ENCODE measurements around the gene MRTFA. TPM values are rescaled to one million over a fixed set of nuclear protein-coding genes. Genes with fewer than 3 reads are reported as not detected.

MRTFA gene
- total and polyA plus RNA-seq, 4 donors: 7.5 to 22.0 (median 9.6) TPM

DNA sequence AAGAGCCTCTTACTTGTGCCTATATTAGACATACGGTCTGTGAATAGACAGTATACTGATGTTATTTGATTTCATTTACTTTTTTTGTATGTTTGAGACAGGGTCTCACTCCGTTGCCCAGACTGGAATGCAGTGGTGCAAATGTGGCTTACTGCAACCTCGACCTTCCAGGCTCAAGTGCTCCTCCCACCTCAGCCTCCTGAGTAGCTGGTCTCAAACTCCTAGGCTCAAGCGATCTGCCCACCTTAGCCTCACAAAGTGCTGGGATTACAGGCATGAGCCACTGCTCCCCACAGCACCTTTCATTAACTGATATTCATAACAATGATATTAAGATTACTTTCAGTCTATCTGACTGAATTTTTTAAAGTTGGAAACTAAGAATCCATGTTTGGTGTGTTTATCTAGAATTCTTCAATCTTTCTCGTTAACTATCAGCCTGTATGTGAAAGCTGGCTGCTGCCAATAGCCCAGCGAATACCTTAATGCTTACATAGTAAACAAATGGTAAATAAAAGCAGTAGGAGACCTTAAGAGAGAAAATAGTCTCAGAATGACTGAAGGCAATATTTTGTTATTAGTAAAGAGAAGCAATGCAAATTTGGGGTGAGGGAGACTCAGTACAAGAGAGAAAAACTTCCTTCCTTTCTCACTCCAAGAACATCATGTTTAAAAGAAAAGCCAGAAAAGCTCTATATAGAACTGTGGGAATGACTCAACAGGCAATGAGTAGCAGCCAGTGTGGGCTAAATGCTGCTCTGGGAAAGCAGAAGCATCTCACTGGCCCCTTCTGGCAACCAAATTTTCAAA lies 101.9 kb downstream of the MRTFA start:
- Histone ChIP-seq H3K9ac (ENCODE audit: low read depth in 1 of 2, low read length in 2 of 2) (no peak overlapping the region), H3K27me3 (ENCODE audit: control insufficient read depth in 4 of 4, insufficient read depth in 4 of 4, low read length in 3 of 4) (no peaks in the 10 kb centered on the region), H3K9me3 (ENCODE audit: control insufficient read depth in 4 of 4, low read length in 3 of 4) (no peaks in the 10 kb centered on the region), H3K4me3 (ENCODE audit: low read depth in 1 of 3, low read length in 3 of 3) (no peak overlapping the region), H3K36me3 (ENCODE audit: control insufficient read depth in 4 of 4, insufficient read depth in 3 of 4, low read depth in 1 of 4, low read length in 3 of 4) (no peaks in the 10 kb centered on the region), H3K27ac (ENCODE audit: low read depth in 1 of 2, low read length in 2 of 2) (no peak overlapping the region), H3K4me1 (ENCODE audit: control insufficient read depth in 4 of 4, insufficient read depth in 4 of 4, low read length in 3 of 4) (peaks cover 0 to 2% (median under 1%) of the 10 kb centered on the region in 4 donors)
- DNase-seq (ENCODE audit: low spot score): no peak
- 79% methylated on average over 6 of the region's 6 CpGs for WGBS
- TF ChIP-seq RXRA (IDR thresholded peaks at IDR 0.05): no peak
- TF ChIP-seq, protein P1, sequence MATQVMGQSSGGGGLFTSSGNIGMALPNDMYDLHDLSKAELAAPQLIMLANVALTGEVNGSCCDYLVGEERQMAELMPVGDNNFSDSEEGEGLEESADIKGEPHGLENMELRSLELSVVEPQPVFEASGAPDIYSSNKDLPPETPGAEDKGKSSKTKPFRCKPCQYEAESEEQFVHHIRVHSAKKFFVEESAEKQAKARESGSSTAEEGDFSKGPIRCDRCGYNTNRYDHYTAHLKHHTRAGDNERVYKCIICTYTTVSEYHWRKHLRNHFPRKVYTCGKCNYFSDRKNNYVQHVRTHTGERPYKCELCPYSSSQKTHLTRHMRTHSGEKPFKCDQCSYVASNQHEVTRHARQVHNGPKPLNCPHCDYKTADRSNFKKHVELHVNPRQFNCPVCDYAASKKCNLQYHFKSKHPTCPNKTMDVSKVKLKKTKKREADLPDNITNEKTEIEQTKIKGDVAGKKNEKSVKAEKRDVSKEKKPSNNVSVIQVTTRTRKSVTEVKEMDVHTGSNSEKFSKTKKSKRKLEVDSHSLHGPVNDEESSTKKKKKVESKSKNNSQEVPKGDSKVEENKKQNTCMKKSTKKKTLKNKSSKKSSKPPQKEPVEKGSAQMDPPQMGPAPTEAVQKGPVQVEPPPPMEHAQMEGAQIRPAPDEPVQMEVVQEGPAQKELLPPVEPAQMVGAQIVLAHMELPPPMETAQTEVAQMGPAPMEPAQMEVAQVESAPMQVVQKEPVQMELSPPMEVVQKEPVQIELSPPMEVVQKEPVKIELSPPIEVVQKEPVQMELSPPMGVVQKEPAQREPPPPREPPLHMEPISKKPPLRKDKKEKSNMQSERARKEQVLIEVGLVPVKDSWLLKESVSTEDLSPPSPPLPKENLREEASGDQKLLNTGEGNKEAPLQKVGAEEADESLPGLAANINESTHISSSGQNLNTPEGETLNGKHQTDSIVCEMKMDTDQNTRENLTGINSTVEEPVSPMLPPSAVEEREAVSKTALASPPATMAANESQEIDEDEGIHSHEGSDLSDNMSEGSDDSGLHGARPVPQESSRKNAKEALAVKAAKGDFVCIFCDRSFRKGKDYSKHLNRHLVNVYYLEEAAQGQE (IDR thresholded peaks at IDR 0.05): no peak

DNA sequence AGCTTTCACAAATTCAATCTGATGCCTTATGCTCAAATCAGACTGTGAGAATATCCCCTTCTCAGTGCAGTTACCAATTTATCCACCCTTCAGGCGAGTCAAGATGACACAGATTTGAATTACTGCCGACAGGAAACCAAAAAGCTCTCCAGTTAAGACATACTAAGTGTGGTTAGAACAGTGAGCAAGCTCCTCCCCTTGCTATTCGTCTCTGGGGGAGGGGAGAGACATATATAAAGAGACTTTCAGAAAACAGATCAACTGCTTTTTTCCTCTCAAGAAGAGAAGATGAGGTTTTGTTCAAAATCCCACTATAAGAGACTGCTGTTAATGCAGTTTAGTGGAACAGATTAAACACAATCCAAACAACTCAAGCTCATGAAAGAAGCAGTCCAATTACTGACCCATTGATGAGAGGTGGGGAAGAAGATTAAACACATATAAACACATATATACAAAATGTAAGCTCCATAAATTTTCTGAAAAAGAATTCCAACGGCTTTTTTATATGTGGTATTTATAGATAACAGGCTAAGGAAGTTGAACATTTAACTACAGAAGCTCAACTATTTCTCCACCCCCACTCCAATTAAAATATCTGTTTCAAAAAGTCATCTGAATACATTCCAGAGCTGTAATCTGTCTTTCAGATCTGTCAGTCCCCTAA lies 102.7 kb downstream of the MRTFA start:
- DNase-seq (ENCODE audit: low spot score): no peak
- TF ChIP-seq JUND (IDR thresholded peaks at IDR 0.05) (no peak), NR2F2 (IDR thresholded peaks at IDR 0.05) (no peak), TAF1 (conservative IDR thresholded peaks at IDR 0.05) (no peak), FOXA2 (IDR thresholded peaks at IDR 0.05) (no peak), GABPA (IDR thresholded peaks at IDR 0.05 in 1 of 2, conservative IDR thresholded peaks at IDR 0.05 in 1 of 2) (no peak), EGR1 (IDR thresholded peaks at IDR 0.05; ENCODE audit: low read depth in 2 of 2) (no peak), HNF4G (IDR thresholded peaks at IDR 0.05) (no peak), SP1 (IDR thresholded peaks at IDR 0.05) (no peak), HNF4A (conservative IDR thresholded peaks at IDR 0.05) (no peak), FOXA1 (IDR thresholded peaks at IDR 0.05) (no peak)
- TF ChIP-seq, protein P1 (IDR thresholded peaks at IDR 0.05): no peak
- TF ChIP-seq, protein P2, sequence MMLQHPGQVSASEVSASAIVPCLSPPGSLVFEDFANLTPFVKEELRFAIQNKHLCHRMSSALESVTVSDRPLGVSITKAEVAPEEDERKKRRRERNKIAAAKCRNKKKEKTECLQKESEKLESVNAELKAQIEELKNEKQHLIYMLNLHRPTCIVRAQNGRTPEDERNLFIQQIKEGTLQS (IDR thresholded peaks at IDR 0.05): no peak
- TF ChIP-seq, protein P3, sequence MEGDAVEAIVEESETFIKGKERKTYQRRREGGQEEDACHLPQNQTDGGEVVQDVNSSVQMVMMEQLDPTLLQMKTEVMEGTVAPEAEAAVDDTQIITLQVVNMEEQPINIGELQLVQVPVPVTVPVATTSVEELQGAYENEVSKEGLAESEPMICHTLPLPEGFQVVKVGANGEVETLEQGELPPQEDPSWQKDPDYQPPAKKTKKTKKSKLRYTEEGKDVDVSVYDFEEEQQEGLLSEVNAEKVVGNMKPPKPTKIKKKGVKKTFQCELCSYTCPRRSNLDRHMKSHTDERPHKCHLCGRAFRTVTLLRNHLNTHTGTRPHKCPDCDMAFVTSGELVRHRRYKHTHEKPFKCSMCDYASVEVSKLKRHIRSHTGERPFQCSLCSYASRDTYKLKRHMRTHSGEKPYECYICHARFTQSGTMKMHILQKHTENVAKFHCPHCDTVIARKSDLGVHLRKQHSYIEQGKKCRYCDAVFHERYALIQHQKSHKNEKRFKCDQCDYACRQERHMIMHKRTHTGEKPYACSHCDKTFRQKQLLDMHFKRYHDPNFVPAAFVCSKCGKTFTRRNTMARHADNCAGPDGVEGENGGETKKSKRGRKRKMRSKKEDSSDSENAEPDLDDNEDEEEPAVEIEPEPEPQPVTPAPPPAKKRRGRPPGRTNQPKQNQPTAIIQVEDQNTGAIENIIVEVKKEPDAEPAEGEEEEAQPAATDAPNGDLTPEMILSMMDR (IDR thresholded peaks at IDR 0.05; ENCODE audit: low read depth, low read length, missing input control): no peak
- TF ChIP-seq, protein P4, sequence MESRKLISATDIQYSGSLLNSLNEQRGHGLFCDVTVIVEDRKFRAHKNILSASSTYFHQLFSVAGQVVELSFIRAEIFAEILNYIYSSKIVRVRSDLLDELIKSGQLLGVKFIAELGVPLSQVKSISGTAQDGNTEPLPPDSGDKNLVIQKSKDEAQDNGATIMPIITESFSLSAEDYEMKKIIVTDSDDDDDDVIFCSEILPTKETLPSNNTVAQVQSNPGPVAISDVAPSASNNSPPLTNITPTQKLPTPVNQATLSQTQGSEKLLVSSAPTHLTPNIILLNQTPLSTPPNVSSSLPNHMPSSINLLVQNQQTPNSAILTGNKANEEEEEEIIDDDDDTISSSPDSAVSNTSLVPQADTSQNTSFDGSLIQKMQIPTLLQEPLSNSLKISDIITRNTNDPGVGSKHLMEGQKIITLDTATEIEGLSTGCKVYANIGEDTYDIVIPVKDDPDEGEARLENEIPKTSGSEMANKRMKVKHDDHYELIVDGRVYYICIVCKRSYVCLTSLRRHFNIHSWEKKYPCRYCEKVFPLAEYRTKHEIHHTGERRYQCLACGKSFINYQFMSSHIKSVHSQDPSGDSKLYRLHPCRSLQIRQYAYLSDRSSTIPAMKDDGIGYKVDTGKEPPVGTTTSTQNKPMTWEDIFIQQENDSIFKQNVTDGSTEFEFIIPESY (IDR thresholded peaks at IDR 0.05): no peak
- H3K27me3 ChIP-seq (ENCODE audit: control insufficient read depth in 4 of 4, insufficient read depth in 4 of 4, low read length in 3 of 4): no peaks in the 10 kb centered on the region
- H3K9ac ChIP-seq (ENCODE audit: low read depth in 1 of 2, low read length in 2 of 2): no peak overlapping the region
- no peaks in the 10 kb centered on the region for H3K36me3 ChIP-seq (ENCODE audit: control insufficient read depth in 4 of 4, insufficient read depth in 3 of 4, low read depth in 1 of 4, low read length in 3 of 4)
- no peak overlapping the region for H3K4me3 ChIP-seq (ENCODE audit: low read depth in 1 of 3, low read length in 3 of 3)
- 46% methylated on average over 4 of the region's 4 CpGs for WGBS
- H3K9me3 ChIP-seq (ENCODE audit: control insufficient read depth in 4 of 4, low read length in 3 of 4): no peaks in the 10 kb centered on the region
- no peak overlapping the region for H3K27ac ChIP-seq (ENCODE audit: low read depth in 1 of 2, low read length in 2 of 2)
- peaks cover 0 to 2% (median under 1%) of the 10 kb centered on the region in 4 donors for H3K4me1 ChIP-seq (ENCODE audit: control insufficient read depth in 4 of 4, insufficient read depth in 4 of 4, low read length in 3 of 4)
